HepG2 (cell line): ENCODE measurements around the gene PKN2. TPM values are rescaled to one million over a fixed set of nuclear protein-coding genes. Genes with fewer than 3 reads are reported as not detected.

ENCODE experiments used
- ATAC-seq: fragments of 200-7000 bp; cut with Tn5 transposase; 3 replicates; pipeline ENCODE4 v1.9.1; 2020; ENCODE audit warnings: mild to moderate bottlenecking, moderate library complexity
- BruUV-seq: library from RNA; stranded (reverse); fragments of 400-500 nt; replicated peaks from 2 replicates; lab custom pipeline; 2021; lab: Mats Ljungman, UMichigan
- CTCF ChIA-PET: fragments of 300-600 bp; formaldehyde crosslinking; extraction: SDS; loops from one replicate; lab custom pipeline; 2021; ENCODE audit warnings: low total read pairs, inconsistent platforms, low intra/inter-chr PET ratio; lab: Yijun Ruan, JAX
- POLR2A ChIA-PET: fragments of 350-600 bp; sonication (Branson Sonifier 250); formaldehyde crosslinking; loops from one replicate; lab custom pipeline; 2020; ENCODE audit warnings: antibody characterized with exemption, inconsistent platforms; lab: Yijun Ruan, JAX
- DNase-seq: peaks from one replicate; pipeline ENCODE4 v3.0.0-alpha.2; 2015; ENCODE audit warnings: low spot score
- FAIRE-seq: peaks from 3 replicates; lab custom pipeline; 2011; peaks lifted over from hg19 to GRCh38; lab: Jason Lieb, UNC
- H2AFZ ChIP-seq: one replicate; pipeline ENCODE4 v1.6.1; 2011; ENCODE audit warnings: low read length, inconsistent platforms
- H3K27ac ChIP-seq: fragments of 300-600 bp; 3 replicates; pipeline ENCODE4 v1.8.0; 2011; ENCODE audit warnings: mixed run types, mild to moderate bottlenecking, mixed read lengths, low read length, inconsistent platforms; ENCODE audit not compliant: insufficient read depth; ENCODE audit errors: extremely low read length
- H3K27me3 ChIP-seq, 2 experiments: fragments of 200-600 bp in 1 of 2; 2 replicates in 1 of 2; 3 replicates in 1 of 2; pipeline versions ENCODE4 v1.6.0 to v1.8.0; 2011; ENCODE audit warnings: low read length in 2 of 2, mild to moderate bottlenecking in 2 of 2, moderate library complexity in 2 of 2, inconsistent platforms in 1 of 2; ENCODE audit not compliant: insufficient read depth in 2 of 2, control insufficient read depth in 1 of 2
- H3K36me3 ChIP-seq, 2 experiments: fragments of 200-600 bp in 1 of 2; replicated peaks in 1 of 2; 2 replicates in 1 of 2; 3 replicates in 1 of 2; pipeline versions ENCODE4 v1.5.1 to v1.8.0; 2011; ENCODE audit warnings: low read length in 2 of 2, inconsistent platforms in 1 of 2; ENCODE audit not compliant: insufficient read depth in 2 of 2, control insufficient read depth in 1 of 2
- H3K4me1 ChIP-seq: 2 replicates; pipeline ENCODE4 v1.5.1; 2012; ENCODE audit warnings: low read length, inconsistent platforms; ENCODE audit not compliant: insufficient read depth
- H3K4me2 ChIP-seq: 2 replicates; pipeline ENCODE4 v1.6.0; 2011; ENCODE audit warnings: low read depth, low read length, inconsistent platforms
- H3K4me3 ChIP-seq, 3 experiments: fragments of 200-600 bp in 1 of 3; sonication (generic), shearing (Covaris generic) in 1 of 3; replicated peaks in 1 of 3; 2 replicates each; pipeline ENCODE4 v1.5.1; 2011 to 2016; ENCODE audit warnings: low read length in 3 of 3, inconsistent platforms in 2 of 3, low read depth in 2 of 3, mild to moderate bottlenecking in 2 of 3, control low read depth in 1 of 3, mixed read lengths in 1 of 3; ENCODE audit not compliant: insufficient read depth in 1 of 3
- H3K79me2 ChIP-seq: one replicate; pipeline ENCODE4 v1.6.1; 2011; ENCODE audit warnings: low read length, inconsistent platforms; ENCODE audit not compliant: insufficient read depth
- H3K9ac ChIP-seq: 2 replicates; pipeline ENCODE4 v1.6.0; 2011; ENCODE audit warnings: mild to moderate bottlenecking, low read depth, low read length, inconsistent platforms; ENCODE audit not compliant: insufficient read depth
- H3K9me3 ChIP-seq: 2 replicates; pipeline ENCODE4 v1.5.1; 2012; ENCODE audit warnings: mild to moderate bottlenecking, low read length
- H4K20me1 ChIP-seq: 2 replicates; pipeline ENCODE4 v1.6.0; 2011; ENCODE audit warnings: inconsistent platforms, mild to moderate bottlenecking, low read length, moderate library complexity; ENCODE audit not compliant: insufficient read depth
- CCAR2 ChIP-seq: fragments of 200-400 bp; formaldehyde crosslinking; optimal IDR thresholded peaks from 2 replicates; pipeline ENCODE3; 2018; ENCODE audit warnings: low read depth, mild to moderate bottlenecking, low read length, moderate library complexity
- KLF12 ChIP-seq: sonication (generic); formaldehyde crosslinking; IDR thresholded peaks from 2 replicates; pipeline ENCODE4 v1.4.0; 2020; ENCODE audit warnings: missing genetic modification reagents, borderline replicate concordance
- MXD4 ChIP-seq: IDR thresholded peaks from 2 replicates; pipeline ENCODE4 v1.6.1; 2016; ENCODE audit warnings: mild to moderate bottlenecking, missing biosample characterization, missing genetic modification reagents
- SOX13 ChIP-seq, 3 experiments: fragments of 450-650 bp in 1 of 3; sonication (generic) in 1 of 3; formaldehyde crosslinking in 1 of 3; IDR thresholded peaks in 2 of 3; conservative IDR thresholded peaks in 1 of 3; 2 replicates each; pipeline versions ENCODE4 v1.5.0 to v1.6.1; 2016 to 2020; ENCODE audit warnings: antibody characterized with exemption in 1 of 3, mild to moderate bottlenecking in 1 of 3, missing compliant biosample characterization in 1 of 3, missing genetic modification reagents in 1 of 3, moderate library complexity in 1 of 3
- TP53 ChIP-seq: sonication (generic); formaldehyde crosslinking; conservative IDR thresholded peaks from 2 replicates; pipeline ENCODE4 v1.4.0; 2020; ENCODE audit warnings: missing genetic modification reagents
- ZIK1 ChIP-seq: sonication (generic); formaldehyde crosslinking; IDR thresholded peaks from 2 replicates; pipeline ENCODE4 v1.5.0; 2020; ENCODE audit warnings: mild to moderate bottlenecking, low read depth, missing genetic modification reagents, borderline replicate concordance
- ZNF160 ChIP-seq: sonication (generic); formaldehyde crosslinking; IDR thresholded peaks from 2 replicates; pipeline ENCODE4 v1.8.0; 2022; ENCODE audit warnings: mild to moderate bottlenecking, inconsistent platforms, missing genetic modification reagents
- ZNF337 ChIP-seq: sonication (generic); formaldehyde crosslinking; IDR thresholded peaks from 2 replicates; pipeline ENCODE4 v1.5.1; 2020; ENCODE audit warnings: missing genetic modification reagents, low read depth, mild to moderate bottlenecking, borderline replicate concordance
- ZNF512B ChIP-seq: sonication (generic); formaldehyde crosslinking; IDR thresholded peaks from 2 replicates; pipeline ENCODE4 v1.5.1; 2020; ENCODE audit warnings: missing genetic modification reagents, mild to moderate bottlenecking, borderline replicate concordance
- ZNF619 ChIP-seq: sonication (generic); formaldehyde crosslinking; IDR thresholded peaks from 2 replicates; pipeline ENCODE4 v1.4.0; 2020; ENCODE audit warnings: mild to moderate bottlenecking, missing genetic modification reagents
- WGBS: methylation state at CpG from one replicate; pipeline ENCODE4 v1.1.6; 2017; ENCODE audit warnings: low lambda C conversion rate; 5-methylcytosine and 5-hydroxymethylcytosine counted together
- in situ Hi-C: cut with HindIII; loops from 2 replicates; pipeline ENCODE4 v1.10.0; 2017; ENCODE audit warnings: low pct_unique_long_range_greater_than_20kb; ENCODE audit not compliant: extremely low pct_ligation_motif_present
- intact Hi-C: fragments of 100-400 bp; cut with micrococcal nuclease; formaldehyde crosslinking; loops from one replicate; pipeline ENCODE4 v1.10.0; 2022; ENCODE audit not compliant: unreplicated experiment
- polyA plus RNA-seq, 8 experiments: library from polyadenylated mRNA; depleted of rRNA in 3 of 8; stranded (reverse) in 7 of 8; unstranded in 1 of 8; fragments of >200 nt; fragmentation: Illumina TruSeq in 4 of 8; extraction: Trizol in 4 of 8; gene quantifications; 2 replicates each; pipeline versions ENCODE4 v1.2.1 to v1.2.3, GENCODE V29; 2011 to 2016; ENCODE audit warnings: low read depth in 4 of 8, missing spikeins in 1 of 8, mixed read lengths in 1 of 8; ENCODE audit not compliant: insufficient read depth in 1 of 8
- total RNA-seq, 5 experiments: library from RNA; depleted of rRNA; stranded (reverse); fragments of >200 nt; fragmentation: Illumina TruSeq; extraction: Trizol; gene quantifications; 2 replicates each; pipeline ENCODE4 v1.2.3, GENCODE V29; 2016; ENCODE audit warnings: low read depth in 1 of 5
- TF ChIP-seq, protein P1 (sequence below): sonication (generic); formaldehyde crosslinking; IDR thresholded peaks from 2 replicates; pipeline ENCODE4 v1.5.1; 2020; ENCODE audit warnings: mild to moderate bottlenecking, missing genetic modification reagents, borderline replicate concordance
- TF ChIP-seq, protein P2 (sequence below): sonication (generic); formaldehyde crosslinking; IDR thresholded peaks from 2 replicates; pipeline ENCODE4 v1.4.0; 2020; ENCODE audit warnings: missing genetic modification reagents

Gene PKN2
- total and polyA plus RNA-seq, 2 of the 13 experiments (the other 11 are each of a cell fraction or from before 2014, with no cell fraction given), result 17.0 to 29.4 TPM

DNA sequence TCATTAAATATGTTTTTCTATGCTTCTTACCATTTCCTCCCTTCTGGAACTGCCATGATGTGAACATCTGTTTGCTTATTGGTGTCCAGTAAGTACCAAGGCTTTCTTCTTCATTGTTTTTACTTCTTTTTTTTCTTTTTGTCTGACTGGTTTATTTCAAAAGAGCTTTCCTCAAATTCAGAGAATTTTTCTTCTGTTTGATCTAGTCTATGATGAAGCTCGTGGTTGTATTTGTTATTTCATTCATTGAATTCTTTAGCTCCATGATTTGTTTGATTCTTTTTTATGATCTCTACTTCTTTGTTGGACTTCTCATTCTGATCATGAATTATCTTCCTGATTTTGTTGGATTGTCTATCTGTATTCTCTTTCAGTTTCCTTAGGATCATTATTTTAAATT, 49.5 kb upstream of the PKN2 start:
- POLR2A ChIA-PET, result no interaction called here
- WGBS, result 0% methylated on average over 1 of the region's 1 CpG
- DNase-seq, result no peak
- Histone ChIP-seq H3K4me3 (no peak overlapping the region), H3K9me3 (peaks cover 6% of the 10 kb centered on the region; the same call in 1 of the 2 replicates), H3K9ac (no peak overlapping the region)
- no peak for TF ChIP-seq TP53 (CRISPR knock-in tag)
- TF ChIP-seq ZNF337, result no peak
- no peak for TF ChIP-seq MXD4 (CRISPR knock-in tag)
- TF ChIP-seq ZNF619 (CRISPR knock-in tag), result no peak
- no peak for TF ChIP-seq SOX13 (IDR thresholded peaks at IDR 0.05)
- no peak for TF ChIP-seq SOX13 (CRISPR knock-in tag; conservative IDR thresholded peaks at IDR 0.05 in 1 of 2, IDR thresholded peaks at IDR 0.05 in 1 of 2)
- TF ChIP-seq, protein P1, sequence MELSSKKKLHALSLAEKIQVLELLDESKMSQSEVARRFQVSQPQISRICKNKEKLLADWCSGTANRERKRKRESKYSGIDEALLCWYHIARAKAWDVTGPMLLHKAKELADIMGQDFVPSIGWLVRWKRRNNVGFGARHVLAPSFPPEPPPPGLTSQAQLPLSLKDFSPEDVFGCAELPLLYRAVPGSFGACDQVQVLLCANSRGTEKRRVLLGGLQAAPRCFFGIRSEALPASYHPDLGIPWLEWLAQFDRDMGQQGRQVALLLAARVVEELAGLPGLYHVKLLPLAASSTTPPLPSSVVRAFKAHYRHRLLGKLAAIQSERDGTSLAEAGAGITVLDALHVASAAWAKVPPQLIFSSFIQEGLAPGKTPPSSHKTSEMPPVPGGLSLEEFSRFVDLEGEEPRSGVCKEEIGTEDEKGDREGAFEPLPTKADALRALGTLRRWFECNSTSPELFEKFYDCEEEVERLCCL, result no peak
- TF ChIP-seq ZNF160, result peak; percentile 85; the same call in 1 of the 2 replicates
- TF ChIP-seq, all 625 proteins: peak for 1
- no peak for ATAC-seq
- Histone ChIP-seq H3K27me3 (no peaks in the 10 kb centered on the region), H3K4me2 (no peak overlapping the region), H4K20me1 (no peaks in the 10 kb centered on the region), H3K36me3 (no peaks in the 10 kb centered on the region), H3K27ac (no peak overlapping the region), H2AFZ (no peak overlapping the region), H3K79me2 (no peaks in the 10 kb centered on the region), H3K4me1 (no peaks in the 10 kb centered on the region)
- CTCF ChIA-PET, result no interaction called here
- in situ Hi-C loops (no loop called here), intact Hi-C loops (no loop called here)
- FAIRE-seq, result no peak
- BruUV-seq, result no TSS peak

DNA sequence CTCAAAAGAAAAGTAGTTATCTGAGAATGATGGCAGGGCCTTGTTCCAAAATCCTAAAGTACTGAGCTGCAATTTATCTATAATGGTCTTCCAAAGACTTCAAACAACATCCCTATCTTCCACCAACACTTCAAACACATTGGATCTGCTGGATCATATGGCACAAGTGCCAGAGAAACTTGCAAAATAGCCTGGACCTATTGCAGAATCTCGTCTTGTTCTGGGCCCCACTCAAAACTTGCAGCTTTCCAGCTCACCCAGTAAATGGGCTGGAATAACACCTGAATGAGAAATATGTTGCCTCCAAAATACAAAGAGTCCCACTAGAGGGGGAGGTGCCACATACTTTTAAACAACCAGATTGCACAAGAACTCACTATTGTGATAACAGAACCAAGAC, 44.0 kb upstream of the PKN2 start:
- DNase-seq (no peak), ATAC-seq (no peak), FAIRE-seq (no peak)
- Histone ChIP-seq H3K4me1 (no peaks in the 10 kb centered on the region), H3K79me2 (no peaks in the 10 kb centered on the region), H4K20me1 (no peaks in the 10 kb centered on the region), H3K36me3 (no peaks in the 10 kb centered on the region), H3K4me3 (no peak overlapping the region), H3K27ac (no peak overlapping the region), H3K27me3 (no peaks in the 10 kb centered on the region), H3K4me2 (no peak overlapping the region), H2AFZ (no peak overlapping the region), H3K9me3 (peaks cover 3% of the 10 kb centered on the region; the same call in 1 of the 2 replicates), H3K9ac (no peak overlapping the region)
- intact Hi-C loops (no loop called here), in situ Hi-C loops (no loop called here)
- WGBS, result 0% methylated on average over 1 of the region's 1 CpG
- BruUV-seq, result no TSS peak
- ChIA-PET CTCF (no interaction called here), POLR2A (no interaction called here)
- no peak for TF ChIP-seq ZNF337
- TF ChIP-seq, protein P2, sequence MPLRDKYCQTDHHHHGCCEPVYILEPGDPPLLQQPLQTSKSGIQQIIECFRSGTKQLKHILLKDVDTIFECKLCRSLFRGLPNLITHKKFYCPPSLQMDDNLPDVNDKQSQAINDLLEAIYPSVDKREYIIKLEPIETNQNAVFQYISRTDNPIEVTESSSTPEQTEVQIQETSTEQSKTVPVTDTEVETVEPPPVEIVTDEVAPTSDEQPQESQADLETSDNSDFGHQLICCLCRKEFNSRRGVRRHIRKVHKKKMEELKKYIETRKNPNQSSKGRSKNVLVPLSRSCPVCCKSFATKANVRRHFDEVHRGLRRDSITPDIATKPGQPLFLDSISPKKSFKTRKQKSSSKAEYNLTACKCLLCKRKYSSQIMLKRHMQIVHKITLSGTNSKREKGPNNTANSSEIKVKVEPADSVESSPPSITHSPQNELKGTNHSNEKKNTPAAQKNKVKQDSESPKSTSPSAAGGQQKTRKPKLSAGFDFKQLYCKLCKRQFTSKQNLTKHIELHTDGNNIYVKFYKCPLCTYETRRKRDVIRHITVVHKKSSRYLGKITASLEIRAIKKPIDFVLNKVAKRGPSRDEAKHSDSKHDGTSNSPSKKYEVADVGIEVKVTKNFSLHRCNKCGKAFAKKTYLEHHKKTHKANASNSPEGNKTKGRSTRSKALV (CRISPR knock-in tag), result no peak
- no peak for TF ChIP-seq KLF12 (CRISPR knock-in tag)
- no peak for TF ChIP-seq ZIK1 (CRISPR knock-in tag)
- TF ChIP-seq CCAR2, result no peak
- TF ChIP-seq ZNF512B (CRISPR knock-in tag), result no peak
